ENCODE measurements around the gene PITPNC1.

DNA sequence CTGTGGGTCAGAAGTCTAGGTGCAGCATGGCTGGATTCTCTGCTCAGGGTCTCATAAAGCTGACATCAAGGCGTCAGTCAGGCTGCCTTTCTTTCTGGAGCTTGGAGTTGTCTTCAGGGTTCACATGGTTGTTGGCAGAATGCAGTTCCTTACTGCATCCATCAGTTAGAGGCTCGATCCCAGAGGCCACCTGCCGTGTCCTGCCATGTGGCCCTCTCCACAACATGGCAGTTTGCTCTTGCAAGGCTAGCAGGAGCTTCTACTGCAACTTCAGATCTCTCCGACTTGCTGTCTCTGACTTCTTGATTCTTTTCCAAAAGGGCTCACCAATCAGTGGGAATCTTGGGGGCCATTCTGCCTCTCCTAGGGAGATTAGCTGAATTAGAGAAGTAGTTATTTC, 11.9 kb downstream of the PITPNC1 start:
- TF ChIP-seq, protein P1, sequence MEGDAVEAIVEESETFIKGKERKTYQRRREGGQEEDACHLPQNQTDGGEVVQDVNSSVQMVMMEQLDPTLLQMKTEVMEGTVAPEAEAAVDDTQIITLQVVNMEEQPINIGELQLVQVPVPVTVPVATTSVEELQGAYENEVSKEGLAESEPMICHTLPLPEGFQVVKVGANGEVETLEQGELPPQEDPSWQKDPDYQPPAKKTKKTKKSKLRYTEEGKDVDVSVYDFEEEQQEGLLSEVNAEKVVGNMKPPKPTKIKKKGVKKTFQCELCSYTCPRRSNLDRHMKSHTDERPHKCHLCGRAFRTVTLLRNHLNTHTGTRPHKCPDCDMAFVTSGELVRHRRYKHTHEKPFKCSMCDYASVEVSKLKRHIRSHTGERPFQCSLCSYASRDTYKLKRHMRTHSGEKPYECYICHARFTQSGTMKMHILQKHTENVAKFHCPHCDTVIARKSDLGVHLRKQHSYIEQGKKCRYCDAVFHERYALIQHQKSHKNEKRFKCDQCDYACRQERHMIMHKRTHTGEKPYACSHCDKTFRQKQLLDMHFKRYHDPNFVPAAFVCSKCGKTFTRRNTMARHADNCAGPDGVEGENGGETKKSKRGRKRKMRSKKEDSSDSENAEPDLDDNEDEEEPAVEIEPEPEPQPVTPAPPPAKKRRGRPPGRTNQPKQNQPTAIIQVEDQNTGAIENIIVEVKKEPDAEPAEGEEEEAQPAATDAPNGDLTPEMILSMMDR (conservative IDR thresholded peaks at IDR 0.05 in 1 of 2, IDR thresholded peaks at IDR 0.05 in 1 of 2; ENCODE audit: low read depth in 1 of 2, low read length in 2 of 2) = no peak
- TF ChIP-seq EZH2 (IDR thresholded peaks at IDR 0.05; ENCODE audit: low read length, missing control alignments) = no peak

Data from fibroblast of lung (primary cell).